ENCODE results near the gene TSPEAR.

GRCh38 chr21:44623575-44623974 lies 87.8 kb downstream of the TSPEAR start:
- TF ChIP-seq CTCF (conservative IDR thresholded peaks at IDR 0.05 in 1 of 2, IDR thresholded peaks at IDR 0.05 in 1 of 2; ENCODE audit: low read depth in 1 of 2, low read length in 2 of 2) (no peak), EZH2 (IDR thresholded peaks at IDR 0.05; ENCODE audit: low read length, missing control alignments) (no peak)

Data from fibroblast of lung (primary cell).